AG04450 (cell line): ENCODE data around the gene EIF3L. TPM values are rescaled to one million over a fixed set of nuclear protein-coding genes. Genes with fewer than 3 reads are reported as not detected.

Source experiments
- CTCF ChIA-PET: fragments of 300-600, 350-600 bp; formaldehyde crosslinking; extraction: SDS; loops from one replicate; lab custom pipeline; 2022; ENCODE audit warnings: antibody characterized with exemption, inconsistent platforms; lab: Charles Lee
- POLR2A ChIA-PET: fragments of 350-600 bp; formaldehyde crosslinking; extraction: SDS; loops from one replicate; lab custom pipeline; 2021; ENCODE audit warnings: antibody characterized with exemption, inconsistent platforms; lab: Yijun Ruan, JAX
- DNase-seq: peaks from one replicate; pipeline ENCODE4 v3.0.0-alpha.2; 2011; ENCODE audit warnings: low read depth, low spot score
- H3K27ac ChIP-seq: one replicate; pipeline ENCODE4 v1.5.1; 2012; ENCODE audit warnings: low read depth, low read length, control low read depth
- H3K27me3 ChIP-seq: one replicate; pipeline ENCODE4 v1.6.0; 2012; ENCODE audit warnings: low read length; ENCODE audit not compliant: control insufficient read depth, insufficient read depth
- H3K4me3 ChIP-seq: 2 replicates; pipeline ENCODE4 v1.5.1; 2011; ENCODE audit warnings: mild to moderate bottlenecking, low read depth, low read length, control low read depth
- H3K9me3 ChIP-seq: 2 replicates; pipeline ENCODE4 v1.5.1; 2012; ENCODE audit warnings: low read length; ENCODE audit not compliant: control insufficient read depth, insufficient read depth
- polyA plus RNA-seq: library from polyadenylated mRNA; depleted of rRNA; stranded (reverse); fragments of >200 nt; gene quantifications from 2 replicates; pipeline ENCODE4 v1.2.3, GENCODE V29; 2011
- TF ChIP-seq, protein P1 (sequence below): IDR thresholded peaks from 2 replicates; pipeline ENCODE4 v1.5.1; 2011; ENCODE audit warnings: low read depth, low read length, control low read depth, inconsistent platforms

The EIF3L gene
- polyA plus RNA-seq, 1 experiment: 833 TPM

DNA sequence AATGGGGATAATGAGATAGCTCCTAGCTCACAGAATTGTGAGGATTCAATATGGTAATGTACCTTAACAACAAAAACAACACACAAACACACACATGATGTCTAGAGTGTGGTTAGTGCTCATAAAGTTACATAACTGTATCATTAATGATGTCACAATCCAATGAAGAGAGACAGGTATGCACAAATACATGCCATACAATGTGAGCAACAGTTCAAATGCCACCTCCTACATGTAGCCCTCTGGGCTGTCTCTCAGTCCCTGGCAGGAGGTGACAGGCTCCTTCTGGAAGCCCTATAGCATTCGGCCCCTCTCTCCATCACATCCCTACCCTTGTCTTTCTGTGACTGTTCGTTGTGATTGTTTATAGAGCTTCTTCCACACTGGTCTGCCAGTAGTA is 48.6 kb downstream of the EIF3L start:
- ChIA-PET CTCF (interaction anchor here (0.8 to 3.6 kb wide), 4 partner anchors 10 to 36 kb away, joined by 3 to 31 read pairs (median 14); no protein-coding TSS in a partner anchor), POLR2A (interaction anchor here (0.6 to 2.0 kb wide), 4 partner anchors 8 to 291 kb away, joined by 5 to 11 read pairs (median 7); partner anchors contain the start of gene MICALL1)
- H3K9me3 ChIP-seq: no peaks in the 10 kb centered on the region
- H3K27me3 ChIP-seq: no peaks in the 10 kb centered on the region
- TF ChIP-seq, protein P1, sequence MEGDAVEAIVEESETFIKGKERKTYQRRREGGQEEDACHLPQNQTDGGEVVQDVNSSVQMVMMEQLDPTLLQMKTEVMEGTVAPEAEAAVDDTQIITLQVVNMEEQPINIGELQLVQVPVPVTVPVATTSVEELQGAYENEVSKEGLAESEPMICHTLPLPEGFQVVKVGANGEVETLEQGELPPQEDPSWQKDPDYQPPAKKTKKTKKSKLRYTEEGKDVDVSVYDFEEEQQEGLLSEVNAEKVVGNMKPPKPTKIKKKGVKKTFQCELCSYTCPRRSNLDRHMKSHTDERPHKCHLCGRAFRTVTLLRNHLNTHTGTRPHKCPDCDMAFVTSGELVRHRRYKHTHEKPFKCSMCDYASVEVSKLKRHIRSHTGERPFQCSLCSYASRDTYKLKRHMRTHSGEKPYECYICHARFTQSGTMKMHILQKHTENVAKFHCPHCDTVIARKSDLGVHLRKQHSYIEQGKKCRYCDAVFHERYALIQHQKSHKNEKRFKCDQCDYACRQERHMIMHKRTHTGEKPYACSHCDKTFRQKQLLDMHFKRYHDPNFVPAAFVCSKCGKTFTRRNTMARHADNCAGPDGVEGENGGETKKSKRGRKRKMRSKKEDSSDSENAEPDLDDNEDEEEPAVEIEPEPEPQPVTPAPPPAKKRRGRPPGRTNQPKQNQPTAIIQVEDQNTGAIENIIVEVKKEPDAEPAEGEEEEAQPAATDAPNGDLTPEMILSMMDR: no peak
- no peak for DNase-seq
- H3K4me3 ChIP-seq: no peak overlapping the region
- H3K27ac ChIP-seq: no peak overlapping the region

DNA sequence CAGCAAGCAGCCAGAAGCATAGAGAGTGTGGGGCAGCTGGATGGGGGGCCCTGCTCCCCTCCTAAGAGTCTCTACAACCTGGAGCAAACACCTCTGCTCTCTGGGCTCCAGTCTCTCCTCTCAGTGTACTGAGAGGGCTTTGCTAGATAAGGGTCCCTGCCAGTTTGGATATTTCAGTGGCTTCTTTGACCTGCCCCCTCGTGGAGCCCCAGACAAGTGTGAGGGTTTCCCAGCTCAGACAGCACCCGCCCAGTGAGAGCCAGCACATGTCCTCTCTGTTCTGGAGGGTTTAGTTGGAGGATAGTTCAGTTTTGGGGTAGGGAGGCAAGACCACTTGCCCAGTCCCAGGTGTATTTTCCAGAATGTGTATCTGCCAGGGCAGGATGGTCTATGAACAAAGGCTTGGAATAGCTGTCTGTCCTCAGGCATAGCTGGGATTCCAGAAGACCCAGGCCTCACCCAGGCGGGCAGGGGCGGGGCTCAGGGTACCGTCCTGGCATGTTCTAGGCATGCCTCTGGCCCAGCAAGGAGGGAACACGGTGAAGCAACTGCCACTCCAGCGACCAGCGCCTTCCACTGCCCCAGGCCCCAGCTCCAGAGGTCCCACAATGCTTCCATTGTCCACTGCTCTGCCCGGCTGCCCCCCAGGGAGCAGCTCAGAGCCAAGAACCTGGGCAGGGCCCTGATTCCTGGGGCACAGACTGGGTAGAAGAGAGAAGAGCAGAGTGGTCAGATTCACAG is 49.4 kb downstream of the EIF3L start:
- Histone ChIP-seq H3K27me3 (no peaks in the 10 kb centered on the region), H3K4me3 (no peak overlapping the region), H3K27ac (no peak overlapping the region), H3K9me3 (no peaks in the 10 kb centered on the region)
- CTCF ChIA-PET: interaction anchor here (2.1 to 3.6 kb wide), 3 partner anchors 11 to 36 kb away, joined by 8 to 31 read pairs (median 20); no protein-coding TSS in a partner anchor
- TF ChIP-seq, protein P1: no peak
- POLR2A ChIA-PET: interaction anchor here (0.5 to 1.5 kb wide), 2 partner anchors 11 to 24 kb away, joined by 4 to 7 read pairs; no protein-coding TSS in a partner anchor
- no peak for DNase-seq

DNA sequence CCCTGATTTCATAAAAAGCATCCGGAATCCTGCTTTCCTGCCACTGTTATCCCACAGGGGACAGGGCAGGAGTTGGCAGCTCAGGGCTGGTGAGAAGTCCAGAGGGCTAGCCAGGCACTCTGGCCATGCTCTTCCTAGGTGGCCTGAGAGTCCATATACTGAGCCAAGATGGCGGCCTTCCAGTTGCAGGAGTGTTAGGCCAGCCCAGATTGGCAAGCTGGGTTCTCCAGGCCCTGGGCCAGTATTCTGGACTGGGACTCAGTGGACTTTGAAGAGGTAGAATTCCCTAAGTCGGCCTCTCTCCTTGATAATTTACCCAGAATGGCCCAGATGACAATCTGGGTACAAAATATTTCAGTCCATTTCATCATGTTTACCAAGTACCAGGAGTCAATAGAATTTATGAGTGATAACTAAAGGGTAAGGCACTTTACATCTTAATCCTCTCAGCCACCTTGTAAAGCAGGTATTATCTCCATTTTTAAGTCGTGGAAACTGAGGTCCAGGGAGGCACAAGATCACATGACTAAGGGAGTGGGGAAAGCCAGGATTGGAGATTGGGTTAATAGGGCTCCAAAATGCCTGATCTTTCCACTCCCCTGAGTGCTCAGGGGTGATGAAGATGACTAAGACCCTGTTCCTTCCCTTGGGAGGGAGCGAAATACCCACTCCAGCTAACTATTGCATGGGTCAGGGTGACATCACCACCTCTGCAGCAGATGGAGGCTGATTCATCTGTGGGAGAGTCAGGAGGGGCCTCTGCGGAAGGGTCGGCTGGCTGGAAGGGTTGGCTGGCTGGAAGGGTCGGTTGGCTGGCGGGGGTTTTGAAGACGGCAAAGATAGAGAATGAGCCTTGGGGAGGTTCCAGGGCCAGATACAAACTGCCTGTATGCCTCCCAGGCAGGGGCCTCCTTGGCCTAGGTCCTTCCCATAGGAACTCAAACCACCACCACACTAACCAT is 55.6 kb downstream of the EIF3L start:
- POLR2A ChIA-PET: interaction anchor here (0.6 to 2.8 kb wide), 12 partner anchors 8 to 800 kb away, joined by 3 to 13 read pairs (median 4); partner anchors contain the start of gene EIF3L
- Histone ChIP-seq H3K4me3 (peak overlapping the region; percentile 73), H3K9me3 (no peaks in the 10 kb centered on the region), H3K27me3 (no peaks in the 10 kb centered on the region), H3K27ac (peak overlapping the region; percentile 100)
- CTCF ChIA-PET: interaction anchor here (0.6 to 3.4 kb wide), 4 partner anchors 10 to 42 kb away, joined by 4 to 25 read pairs (median 4); no protein-coding TSS in a partner anchor
- TF ChIP-seq, protein P1: no peak
- peak; percentile 95 for DNase-seq

DNA sequence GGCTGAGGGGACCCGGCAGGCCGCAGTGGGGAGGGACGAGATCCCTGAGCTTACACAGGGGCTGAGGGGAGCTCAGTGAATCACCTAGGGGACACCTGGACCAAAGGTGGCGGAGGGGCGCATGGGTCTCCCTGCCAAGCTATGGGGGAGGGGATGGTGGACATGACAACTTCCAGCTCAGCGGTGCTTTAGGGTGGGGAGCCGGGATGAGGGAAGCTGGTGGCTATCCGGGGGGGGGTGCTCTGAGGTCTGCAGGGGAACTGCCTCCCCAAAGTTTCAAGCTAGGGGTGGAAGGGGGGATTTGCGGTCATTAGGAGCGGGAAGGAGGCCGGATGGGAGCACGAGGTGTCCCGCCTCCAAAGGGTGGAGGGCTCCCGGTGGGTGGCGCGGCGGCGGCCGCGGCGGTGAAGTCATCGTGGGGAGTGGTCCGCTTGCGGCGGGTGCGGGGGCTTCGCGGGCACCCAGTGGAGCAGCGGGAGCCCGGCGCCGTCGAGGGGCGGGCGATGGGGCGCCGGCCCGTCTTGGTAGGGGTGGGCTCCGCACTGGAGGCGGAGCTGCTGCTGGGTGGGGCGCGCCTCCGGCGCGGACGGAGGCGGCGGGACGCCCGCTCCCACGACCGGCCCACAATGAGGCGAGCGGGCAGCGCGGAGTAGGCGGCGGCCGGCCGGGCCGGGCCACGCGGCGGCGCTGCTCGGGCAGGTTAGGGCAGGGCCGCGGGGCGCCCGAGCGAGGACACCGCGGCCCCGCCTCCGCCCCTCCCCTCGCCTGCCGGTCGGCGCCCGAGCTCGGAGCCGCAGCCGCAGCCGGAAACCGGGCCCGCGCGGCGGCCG is 56.5 kb downstream of the EIF3L start, which contains the start of gene MICALL1:
TSS of gene MICALL1 (plus strand) at position 764 of the 830 bp plus-strand sequence. CDS start 126 bp downstream, outside the sequence.
- DNase-seq: no peak
- H3K27ac ChIP-seq: peak within 1 kb of the TSS; percentile 100
- no peaks in the 10 kb centered on the region for H3K27me3 ChIP-seq
- H3K9me3 ChIP-seq: no peaks in the 10 kb centered on the region
- POLR2A ChIA-PET: interaction anchor here (0.6 to 2.8 kb wide), 13 partner anchors 8 to 800 kb away, joined by 3 to 13 read pairs (median 4); partner anchors contain the start of genes C22orf23 and POLR2F
- CTCF ChIA-PET: interaction anchor here (0.6 to 3.4 kb wide), 5 partner anchors 9 to 43 kb away, joined by 3 to 25 read pairs (median 4); no protein-coding TSS in a partner anchor
- peak within 1 kb of the TSS; percentile 73 for H3K4me3 ChIP-seq
- TF ChIP-seq, protein P1: no peak
